GM21360 (cell line): ENCODE results near the gene TAF5L.
A peak's percentile ranks its signal among the peaks of the same experiment; 100 is the strongest.

Source experiments
- ATAC-seq: cut with Tn5 transposase; IDR thresholded peaks from one replicate; pipeline ENCODE4 v1.9.1; 2021; ENCODE audit warnings: mild to moderate bottlenecking, moderate library complexity; ENCODE audit not compliant: unreplicated experiment

The TAF5L gene

GRCh38 chr1:229625915-229626831, at the start of gene TAF5L, which contains the start of gene URB2:
TAF5L (minus strand) TSS chr1:229626122; CDS start chr1:229614482, 11,640 bp downstream.
URB2 (plus strand) TSS chr1:229626247; CDS start chr1:229627634, 1,387 bp downstream.
- peak; percentile 88 for ATAC-seq

GRCh38 chr1:229675396-229675795, 49.5 kb upstream of the TAF5L start:
- ATAC-seq: no peak

- no peak for ATAC-seq
Measured at GRCh38 chr1:229674042-229674441, 48.1 kb upstream of the TAF5L start.

- ATAC-seq: no peak
Measured at GRCh38 chr1:229672246-229672645, 46.3 kb upstream of the TAF5L start.

GRCh38 chr1:229671310-229671709, 45.4 kb upstream of the TAF5L start:
- no peak for ATAC-seq

GRCh38 chr1:229669333-229669732, 43.4 kb upstream of the TAF5L start:
- ATAC-seq: no peak

GRCh38 chr1:229666585-229666984, 40.7 kb upstream of the TAF5L start:
- ATAC-seq: no peak

GRCh38 chr1:229665912-229666558, 40.1 kb upstream of the TAF5L start:
- no peak for ATAC-seq

- no peak for ATAC-seq
Measured at GRCh38 chr1:229664133-229664689, 38.3 kb upstream of the TAF5L start.

GRCh38 chr1:229661897-229662296, 36.0 kb upstream of the TAF5L start:
- ATAC-seq: no peak

- peak; percentile 68 for ATAC-seq
Measured at GRCh38 chr1:229661022-229661877, 35.3 kb upstream of the TAF5L start.

GRCh38 chr1:229657993-229658755, 32.3 kb upstream of the TAF5L start:
- ATAC-seq: no peak

GRCh38 chr1:229655781-229656180, 29.9 kb upstream of the TAF5L start:
- ATAC-seq: no peak

GRCh38 chr1:229653420-229653819, 27.5 kb upstream of the TAF5L start:
- no peak for ATAC-seq

- ATAC-seq: no peak
Measured at GRCh38 chr1:229651546-229651945, 25.6 kb upstream of the TAF5L start.

GRCh38 chr1:229650045-229650444, 24.1 kb upstream of the TAF5L start:
- no peak for ATAC-seq

GRCh38 chr1:229648406-229648805, 22.5 kb upstream of the TAF5L start:
- ATAC-seq: no peak

GRCh38 chr1:229645324-229645993, 19.5 kb upstream of the TAF5L start:
- no peak for ATAC-seq

GRCh38 chr1:229643996-229644745, 18.2 kb upstream of the TAF5L start:
- peak; percentile 76 for ATAC-seq
